ENCODE measurements around the gene IL6.
A peak's percentile ranks its signal among the peaks of the same experiment; 100 is the strongest.

- TF ChIP-seq, protein P1, sequence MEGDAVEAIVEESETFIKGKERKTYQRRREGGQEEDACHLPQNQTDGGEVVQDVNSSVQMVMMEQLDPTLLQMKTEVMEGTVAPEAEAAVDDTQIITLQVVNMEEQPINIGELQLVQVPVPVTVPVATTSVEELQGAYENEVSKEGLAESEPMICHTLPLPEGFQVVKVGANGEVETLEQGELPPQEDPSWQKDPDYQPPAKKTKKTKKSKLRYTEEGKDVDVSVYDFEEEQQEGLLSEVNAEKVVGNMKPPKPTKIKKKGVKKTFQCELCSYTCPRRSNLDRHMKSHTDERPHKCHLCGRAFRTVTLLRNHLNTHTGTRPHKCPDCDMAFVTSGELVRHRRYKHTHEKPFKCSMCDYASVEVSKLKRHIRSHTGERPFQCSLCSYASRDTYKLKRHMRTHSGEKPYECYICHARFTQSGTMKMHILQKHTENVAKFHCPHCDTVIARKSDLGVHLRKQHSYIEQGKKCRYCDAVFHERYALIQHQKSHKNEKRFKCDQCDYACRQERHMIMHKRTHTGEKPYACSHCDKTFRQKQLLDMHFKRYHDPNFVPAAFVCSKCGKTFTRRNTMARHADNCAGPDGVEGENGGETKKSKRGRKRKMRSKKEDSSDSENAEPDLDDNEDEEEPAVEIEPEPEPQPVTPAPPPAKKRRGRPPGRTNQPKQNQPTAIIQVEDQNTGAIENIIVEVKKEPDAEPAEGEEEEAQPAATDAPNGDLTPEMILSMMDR (IDR thresholded peaks at IDR 0.05; ENCODE audit: insufficient read depth, low read length): no peak
- TF ChIP-seq POLR2AphosphoS5 (IDR thresholded peaks at IDR 0.05; ENCODE audit: low read depth) (no peak), REST (IDR thresholded peaks at IDR 0.05; ENCODE audit: insufficient replicate concordance, low read depth) (peak; percentile 28)
These were observed 2.3 kb downstream of the IL6 start for GRCh38 chr7:22729180-22729825.
